ENCODE data around the gene RAB32.

The RAB32 gene

DNA sequence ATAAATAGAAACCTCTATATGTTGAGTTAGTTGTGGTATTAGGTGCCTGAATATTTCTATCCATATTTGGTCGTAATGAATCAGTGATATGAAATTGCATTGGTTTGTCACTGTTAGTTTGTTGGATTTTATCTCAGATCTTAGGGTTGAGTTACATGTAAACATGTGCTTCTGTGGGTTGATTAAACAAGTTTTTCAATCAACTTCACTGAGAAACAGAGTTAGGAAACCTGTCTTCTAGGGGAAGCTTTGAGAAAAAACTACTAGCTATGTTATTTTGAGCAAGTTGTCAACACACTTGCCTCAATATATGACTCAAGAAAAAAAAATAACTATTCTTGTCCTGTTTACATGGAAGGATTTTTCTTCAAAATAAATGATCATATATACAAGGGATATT lies 40.3 kb downstream of the RAB32 start:
- DNase-seq, result no peak

DNA sequence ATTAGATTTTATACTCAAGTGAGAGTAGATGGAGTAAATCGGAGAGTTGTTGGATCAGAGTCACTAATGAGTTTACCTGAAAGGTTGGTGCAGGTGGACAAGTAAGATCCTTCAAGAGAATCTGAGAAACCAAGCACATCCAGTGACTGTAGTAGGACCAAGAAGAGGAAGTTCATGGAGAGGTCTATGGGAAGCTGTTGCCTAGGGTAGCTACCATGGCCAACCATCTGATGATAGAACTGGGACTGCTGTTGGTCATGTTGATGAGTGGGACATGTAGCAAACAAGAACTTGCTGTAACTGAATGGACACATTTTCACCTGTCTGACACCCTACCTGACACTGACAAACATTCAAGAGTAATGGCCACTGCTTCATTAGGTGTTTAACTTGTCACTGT lies 43.8 kb downstream of the RAB32 start:
- no peak for DNase-seq

DNA sequence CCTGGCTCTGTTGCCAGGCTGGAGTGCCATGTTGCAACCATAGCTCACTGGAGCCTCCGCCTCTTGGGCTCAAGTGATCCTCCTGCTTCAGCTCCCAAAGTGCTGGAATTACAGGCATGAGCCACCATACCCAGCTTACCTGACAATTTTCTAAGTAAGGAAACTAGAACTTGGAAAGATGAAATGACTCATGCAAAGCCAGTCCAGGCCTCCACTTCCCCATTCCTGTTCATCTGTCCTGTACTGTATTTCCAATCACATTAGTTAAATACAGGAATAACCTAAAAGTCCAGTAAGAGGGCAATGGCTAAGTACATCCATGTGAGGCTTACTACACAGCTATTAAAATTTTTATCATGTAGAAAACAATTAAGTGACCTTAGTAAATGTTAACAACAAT lies 46.9 kb downstream of the RAB32 start:
- no peak for DNase-seq

DNA sequence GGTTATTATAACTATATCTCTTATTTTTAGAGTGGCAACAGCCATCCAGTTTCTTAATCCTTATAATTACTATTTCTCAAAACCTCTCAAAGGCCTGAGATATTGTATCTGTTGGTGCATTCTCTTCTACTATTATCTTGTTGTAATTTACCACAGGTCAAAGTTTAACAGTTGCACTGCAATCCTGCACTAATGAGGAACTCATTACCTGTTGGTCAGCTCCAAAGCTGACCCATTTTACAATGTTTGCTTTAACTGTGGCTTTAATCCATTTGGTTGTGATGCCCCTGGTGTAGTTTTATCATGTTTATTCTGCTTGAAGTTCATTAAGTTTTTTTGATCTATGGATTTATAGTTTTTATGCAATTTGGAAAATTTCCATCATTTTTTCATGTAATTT lies 48.8 kb downstream of the RAB32 start:
- no peak for DNase-seq

- DNase-seq, result no peak
These were observed 50.4 kb downstream of the RAB32 start for GRCh38 chr6:146593986-146594385.

GRCh38 chr6:146594495-146594894 lies 50.9 kb downstream of the RAB32 start:
- DNase-seq, result no peak

DNA sequence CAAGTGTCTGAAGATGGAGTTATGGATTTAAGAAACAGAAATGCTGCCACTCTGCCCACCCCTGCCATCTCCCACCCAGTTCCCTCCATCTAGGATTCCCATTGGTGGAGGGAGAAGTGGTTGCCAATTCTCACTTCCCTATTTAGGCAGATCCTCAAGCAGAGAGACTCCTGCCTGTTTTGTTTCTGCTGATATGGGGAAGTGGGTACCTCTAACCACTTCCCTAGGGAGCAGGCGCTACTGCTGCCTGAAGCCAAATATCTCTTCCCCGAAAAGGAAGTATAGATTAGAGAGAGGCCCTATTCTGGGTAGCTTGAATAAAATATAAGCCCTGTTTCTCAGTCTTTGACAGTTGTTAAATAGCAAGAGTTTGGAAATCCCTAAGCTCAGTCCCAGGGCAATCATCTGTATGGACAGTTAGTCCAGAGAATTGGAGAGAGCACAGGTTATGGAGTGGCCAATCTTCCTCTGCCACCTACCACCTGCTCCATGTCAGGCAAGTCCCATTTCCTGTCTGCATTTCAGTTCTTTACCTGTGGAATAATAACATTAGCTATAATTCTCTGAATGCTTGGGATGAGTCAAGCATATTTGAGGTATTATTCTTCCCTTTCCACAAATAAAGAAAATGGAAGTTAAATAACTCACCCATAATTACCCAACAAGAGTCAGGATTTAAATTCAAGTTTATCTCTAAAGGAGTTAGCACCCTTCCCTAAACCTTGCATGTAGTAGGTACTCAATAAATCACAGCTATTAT lies 52.5 kb downstream of the RAB32 start:
- DNase-seq, result peak in 1 of 2 donors; percentile 63

DNA sequence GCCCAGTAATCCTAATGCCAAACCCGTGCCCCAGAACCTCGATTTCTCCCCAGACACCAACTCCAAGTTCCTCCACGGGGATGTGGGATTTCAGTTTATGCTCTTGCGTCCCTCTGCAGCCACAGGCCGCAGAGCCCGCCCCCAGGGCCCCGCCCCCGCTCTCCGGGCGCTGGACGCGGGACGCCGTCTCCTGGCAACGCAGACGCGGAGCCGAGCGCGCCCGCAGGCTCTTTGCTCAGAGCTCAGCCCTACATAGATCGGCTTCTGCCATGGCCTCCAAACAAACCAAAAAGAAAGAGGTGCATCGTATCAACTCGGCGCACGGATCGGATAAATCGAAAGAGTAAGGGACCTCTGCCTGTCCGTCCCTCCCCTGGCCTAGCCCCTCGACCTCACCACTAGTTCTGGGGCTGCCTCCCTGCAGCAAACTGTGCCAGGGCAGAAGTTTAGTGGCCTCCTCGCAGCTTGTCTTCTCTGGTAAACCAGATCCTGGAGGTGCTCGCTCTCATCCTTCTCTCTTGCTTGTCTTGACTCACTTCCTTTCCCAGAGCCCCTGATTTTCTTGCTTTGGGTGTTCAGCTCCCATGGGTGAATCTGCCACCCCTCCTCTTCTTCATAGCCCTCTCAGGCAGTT lies 55.3 kb downstream of the RAB32 start, which contains the start of gene ADGB:
ADGB (plus strand) TSS at position 201 of the 634 bp plus-strand sequence; CDS start at position 270, 69 bp downstream.
- DNase-seq, result no peak

GRCh38 chr6:146601352-146601751 lies 57.7 kb downstream of the RAB32 start:
- no peak for DNase-seq

DNA sequence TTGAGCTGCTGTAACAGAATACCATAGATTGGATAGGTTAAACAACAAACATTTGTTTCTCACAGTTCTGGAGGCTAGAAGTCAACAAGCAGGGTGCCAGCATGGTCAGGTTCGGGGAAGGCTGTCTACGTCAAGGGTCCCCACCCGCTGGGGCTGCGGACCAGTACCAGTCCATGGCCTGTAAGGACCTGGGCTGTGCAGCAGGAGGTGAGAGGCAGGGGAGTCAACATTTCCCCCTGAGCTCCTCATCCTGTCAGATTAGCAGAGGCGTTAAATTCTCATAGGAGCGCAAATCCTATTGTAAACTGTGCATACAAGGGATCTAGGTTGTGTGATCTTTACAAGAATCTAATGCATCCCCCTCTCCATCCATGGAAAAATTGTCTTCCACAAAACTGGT lies 58.9 kb downstream of the RAB32 start:
- no peak for DNase-seq

Data from bone marrow (tissue), 2 donors.